K562 (cell line): Measurements from ENCODE around the gene LRPAP1. TPM values are rescaled to one million over a fixed set of nuclear protein-coding genes. Genes with fewer than 3 reads are reported as not detected.

Experiments used
- DACH1 ChIP-seq: fragments of 450-650 bp; IDR thresholded peaks from 2 replicates; pipeline ENCODE4 v1.6.1; 2018; ENCODE audit not compliant: partially characterized antibody
- GMEB1 ChIP-seq: fragments of 250-450 bp; sonication (Bioruptor Pico); IDR thresholded peaks from 2 replicates; pipeline ENCODE4 v1.4.0; 2020; ENCODE audit warnings: mild to moderate bottlenecking
- HCFC1 ChIP-seq: IDR thresholded peaks from 2 replicates; pipeline ENCODE4 v1.6.1; 2012; ENCODE audit warnings: low read depth, low read length, improper control_type of control experiment
- HDAC2 ChIP-seq: fragments of 450-650 bp; IDR thresholded peaks from 2 replicates; pipeline ENCODE4 v1.6.1; 2016; ENCODE audit warnings: mild to moderate bottlenecking
- HMG20A ChIP-seq: fragments of 450-650 bp; formaldehyde crosslinking; conservative IDR thresholded peaks from 2 replicates; pipeline ENCODE4 v1.4.0; 2020; ENCODE audit warnings: mild to moderate bottlenecking, mixed read lengths
- HMGN3 ChIP-seq: IDR thresholded peaks from 2 replicates; pipeline ENCODE4 v1.6.1; 2011; ENCODE audit warnings: borderline replicate concordance, low read depth, mild to moderate bottlenecking, mixed read lengths, low read length; ENCODE audit not compliant: insufficient read length; ENCODE audit errors: extremely low read depth
- ID3 ChIP-seq, 2 experiments: fragments of 250-450 bp in 1 of 2; fragments of 450-650 bp in 1 of 2; sonication (Bioruptor Pico) in 1 of 2; IDR thresholded peaks; 2 replicates each; pipeline versions ENCODE4 v1.6.1 to v1.8.0; 2016 to 2021; ENCODE audit warnings: mild to moderate bottlenecking in 2 of 2, moderate library complexity in 2 of 2, missing compliant biosample characterization in 1 of 2, missing genetic modification characterization in 1 of 2
- KDM5B ChIP-seq: fragments of 200-600 bp; sonication (generic); IDR thresholded peaks from 2 replicates; pipeline ENCODE4 v1.6.1; 2012; ENCODE audit warnings: low read depth, mild to moderate bottlenecking, moderate library complexity, low read length, control low read depth, inconsistent platforms; ENCODE audit not compliant: insufficient replicate concordance
- L3MBTL2 ChIP-seq: fragments of 450-650 bp; IDR thresholded peaks from 2 replicates; pipeline ENCODE4 v1.6.1; 2016; ENCODE audit warnings: mild to moderate bottlenecking, moderate library complexity
- LCOR ChIP-seq: sonication (generic); formaldehyde crosslinking; IDR thresholded peaks from 2 replicates; pipeline ENCODE4 v1.8.0; 2022; ENCODE audit warnings: mild to moderate bottlenecking, missing genetic modification reagents
- MYC ChIP-seq, 2 experiments: fragments of 250-450 bp in 1 of 2; sonication (Bioruptor Pico) in 1 of 2; IDR thresholded peaks; 2 replicates each; pipeline versions ENCODE4 v1.5.1 to v1.6.1; 2012 to 2021; ENCODE audit warnings: low read depth in 2 of 2, borderline replicate concordance in 1 of 2, improper control_type of control experiment in 1 of 2, low read length in 1 of 2, mild to moderate bottlenecking in 1 of 2, moderate library complexity in 1 of 2
- POLR2A ChIP-seq: fragments of 450-650 bp; conservative IDR thresholded peaks from 2 replicates; pipeline ENCODE4 v1.6.1; 2016
- POLR3A ChIP-seq: IDR thresholded peaks from 2 replicates; pipeline ENCODE4 v1.6.1; 2011; ENCODE audit warnings: borderline replicate concordance, mild to moderate bottlenecking, moderate library complexity; ENCODE audit not compliant: insufficient read length, insufficient read depth; ENCODE audit errors: extremely low read depth
- STAT6 ChIP-seq: sonication (generic); formaldehyde crosslinking; IDR thresholded peaks from 2 replicates; pipeline ENCODE4 v1.8.1; 2023; ENCODE audit warnings: mild to moderate bottlenecking, missing genetic modification reagents
- TAF1 ChIP-seq: IDR thresholded peaks from 2 replicates; pipeline ENCODE4 v1.6.1; 2011; ENCODE audit warnings: mild to moderate bottlenecking, low read length, moderate library complexity; ENCODE audit not compliant: insufficient read depth, control insufficient read depth, severe bottlenecking; ENCODE audit errors: extremely low read depth
- TBL1XR1 ChIP-seq, 2 experiments: IDR thresholded peaks; 2 replicates each; pipeline ENCODE4 v1.6.1; 2012; ENCODE audit warnings: improper control_type of control experiment in 2 of 2, low read length in 2 of 2, mild to moderate bottlenecking in 1 of 2
- ZNF121 ChIP-seq: sonication (generic); formaldehyde crosslinking; conservative IDR thresholded peaks from 2 replicates; pipeline ENCODE4 v1.8.0; 2022; ENCODE audit warnings: missing genetic modification reagents
- ZNF316 ChIP-seq: fragments of 450-650 bp; IDR thresholded peaks from 2 replicates; pipeline ENCODE4 v1.6.1; 2016
- ZNF668 ChIP-seq: fragments of 250-450 bp; sonication (Bioruptor Pico); IDR thresholded peaks from 2 replicates; pipeline ENCODE4 v1.8.0; 2022; ENCODE audit warnings: mild to moderate bottlenecking, inconsistent platforms
- polyA plus RNA-seq, 8 experiments: library from polyadenylated mRNA; depleted of rRNA in 4 of 8; stranded (reverse) in 5 of 8; unstranded in 3 of 8; fragments of >200 nt; fragmentation: Nextera tagmentation in 2 of 8; fragmentation: Illumina TruSeq in 1 of 8; extraction: Ambion mirVana in 2 of 8; extraction: Trizol in 1 of 8; gene quantifications; 2 replicates each; pipeline versions ENCODE4 v1.2.1 to v1.2.3, GENCODE V29; 2011 to 2014; ENCODE audit warnings: inconsistent platforms in 1 of 8, missing spikeins in 1 of 8
- total RNA-seq, 7 experiments: library from RNA; depleted of rRNA in 6 of 7; stranded (reverse); fragments of >200 nt in 6 of 7; fragmentation: Illumina TruSeq in 2 of 7; extraction: Trizol in 2 of 7; gene quantifications; 2 replicates each; pipeline versions ENCODE4 v1.2.1 to v1.2.3, GENCODE V29; 2011 to 2021; ENCODE audit warnings: low replicate concordance in 1 of 7
- TF ChIP-seq, protein P1 (sequence below): fragments of 450-650 bp; formaldehyde crosslinking; IDR thresholded peaks from 2 replicates; pipeline ENCODE4 v1.4.0; 2020; ENCODE audit warnings: mild to moderate bottlenecking, mixed read lengths

Gene LRPAP1
- total and polyA plus RNA-seq, 9 of the 15 experiments (the other 6 are each of a cell fraction or from before 2014, with no cell fraction given), result 1.1 to 75.5 (median 41.8) TPM

DNA sequence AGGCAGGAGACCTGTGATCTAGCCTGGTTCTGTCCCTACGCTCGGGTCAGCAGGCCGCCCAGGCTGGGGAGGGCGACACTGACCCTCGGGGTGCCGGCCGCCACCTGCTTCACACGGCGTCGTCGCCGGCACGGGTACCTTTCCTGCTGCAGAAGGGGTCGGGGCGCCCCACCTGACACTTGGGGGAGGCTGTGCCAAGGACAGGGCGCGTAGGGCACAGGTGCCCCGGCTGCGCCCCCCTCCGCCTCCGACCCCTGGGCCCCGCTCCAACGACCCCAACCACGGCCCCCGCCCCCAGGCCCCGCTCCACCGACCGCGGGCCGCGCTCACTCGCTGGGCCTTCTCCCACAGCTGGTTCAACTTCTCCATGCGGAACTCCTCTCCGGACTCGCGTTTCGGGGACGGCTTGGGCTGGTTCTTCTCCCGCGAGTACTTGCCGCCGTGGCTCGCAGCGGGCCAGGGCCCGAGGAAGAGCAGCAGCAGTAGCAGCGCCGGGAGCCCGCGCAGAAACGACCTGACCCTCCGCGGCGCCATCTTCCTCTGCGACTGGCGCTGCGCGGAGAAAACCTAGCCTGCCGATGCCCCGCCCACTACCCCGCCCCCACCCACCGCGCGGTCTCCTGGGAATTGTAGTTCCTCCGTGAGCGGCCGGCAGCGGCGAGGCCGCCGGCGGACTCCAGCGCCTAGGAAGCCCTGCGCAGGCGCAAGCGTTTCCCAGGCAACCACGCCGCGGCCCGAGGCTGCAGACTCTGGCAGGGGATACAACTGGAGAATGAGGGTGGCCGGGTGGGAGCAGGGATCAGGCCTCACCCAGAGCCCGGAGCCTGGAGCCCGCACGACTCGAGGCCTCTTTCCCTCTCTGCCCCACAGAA lies at the start of gene LRPAP1 (continued):
- TF ChIP-seq HDAC2 (no peak), POLR2A (peak; percentile 96), POLR3A (no peak), ZNF316 (no peak), ZNF668 (CRISPR knock-in tag) (no peak), GMEB1 (CRISPR knock-in tag) (no peak), HMG20A (CRISPR knock-in tag) (no peak), ZNF121 (CRISPR knock-in tag) (no peak), TBL1XR1 (IDR thresholded peaks at IDR 0.05; ENCODE audit: low read length in 2 of 2) (0 out of 4 replicates have a peak, but pooled peaks of 1 of the 2 experiments have one; percentile 33), STAT6 (no peak), HCFC1 (peak; percentile 88), HMGN3 (peak; percentile 29), TAF1 (peak; percentile 93), L3MBTL2 (peak; percentile 79), LCOR (no peak), DACH1 (no peak), MYC (IDR thresholded peaks at IDR 0.05; ENCODE audit: low read depth, low read length) (0 out of 2 replicates have a peak, but pooled peaks have one; percentile 1), MYC (CRISPR knock-in tag; IDR thresholded peaks at IDR 0.05; ENCODE audit: borderline replicate concordance, low read depth) (no peak), ID3 (CRISPR knock-in tag; IDR thresholded peaks at IDR 0.05) (no peak), ID3 (tag; IDR thresholded peaks at IDR 0.05) (no peak), KDM5B (peak; percentile 96)
- TF ChIP-seq, protein P1, sequence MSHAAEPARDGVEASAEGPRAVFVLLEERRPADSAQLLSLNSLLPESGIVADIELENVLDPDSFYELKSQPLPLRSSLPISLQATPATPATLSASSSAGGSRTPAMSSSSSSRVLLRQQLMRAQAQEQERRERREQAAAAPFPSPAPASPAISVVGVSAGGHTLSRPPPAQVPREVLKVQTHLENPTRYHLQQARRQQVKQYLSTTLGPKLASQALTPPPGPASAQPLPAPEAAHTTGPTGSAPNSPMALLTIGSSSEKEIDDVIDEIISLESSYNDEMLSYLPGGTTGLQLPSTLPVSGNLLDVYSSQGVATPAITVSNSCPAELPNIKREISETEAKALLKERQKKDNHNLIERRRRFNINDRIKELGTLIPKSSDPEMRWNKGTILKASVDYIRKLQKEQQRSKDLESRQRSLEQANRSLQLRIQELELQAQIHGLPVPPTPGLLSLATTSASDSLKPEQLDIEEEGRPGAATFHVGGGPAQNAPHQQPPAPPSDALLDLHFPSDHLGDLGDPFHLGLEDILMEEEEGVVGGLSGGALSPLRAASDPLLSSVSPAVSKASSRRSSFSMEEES, result no peak
